ENCODE measurements around the gene TTC34. TPM values are rescaled to one million over a fixed set of nuclear protein-coding genes. Genes with fewer than 3 reads are reported as not detected.

The TTC34 gene
- total RNA-seq, 1 experiment from 2014 or later, result 0.92 TPM

GRCh38 chr1:2640626-2641025 lies 160.9 kb downstream of the TTC34 start:
- H4K5ac ChIP-seq (ENCODE audit: insufficient read length, low read depth, low read length), result no peak overlapping the region
- peaks cover 6% of the 10 kb centered on the region for H3K9me3 ChIP-seq (ENCODE audit: control insufficient read depth, low read depth, low read length)
- TF ChIP-seq CTCF (conservative IDR thresholded peaks at IDR 0.05), result no peak
- H3K27ac ChIP-seq (ENCODE audit: insufficient read length, low read depth, low read length), result no peak overlapping the region
- no peak overlapping the region for H2BK12ac ChIP-seq (ENCODE audit: insufficient read length, low read depth, low read length)
- no peak overlapping the region for H3K4me2 ChIP-seq (ENCODE audit: insufficient read depth, insufficient read length, low read length)
- H3K18ac ChIP-seq (ENCODE audit: insufficient read length, low read depth, low read length), result no peak overlapping the region
- H3K4me1 ChIP-seq (ENCODE audit: insufficient read depth, low read length), result no peaks in the 10 kb centered on the region
- H2BK120ac ChIP-seq (ENCODE audit: low read depth, low read length, poor library complexity, severe bottlenecking), result no peak overlapping the region
- DNase-seq, result no peak
- no peak overlapping the region for H2AFZ ChIP-seq (ENCODE audit: low read length)
- H3K79me1 ChIP-seq (ENCODE audit: insufficient read depth, low read depth, low read length, poor library complexity, severe bottlenecking), result no peaks in the 10 kb centered on the region
- no peak overlapping the region for H2AK5ac ChIP-seq (ENCODE audit: insufficient read length, low read length)
- no peak overlapping the region for H3K23ac ChIP-seq (ENCODE audit: insufficient read length, low read depth, low read length)
- H4K91ac ChIP-seq (ENCODE audit: insufficient read length, low read depth, low read length), result no peak overlapping the region
- peaks cover 1% of the 10 kb centered on the region; the same call in 1 of the 2 replicates for H3K27me3 ChIP-seq (ENCODE audit: insufficient read depth, low read length)
- no CpG with 5 or more reads among the region's 3 CpGs for WGBS (ENCODE audit: extremely low coverage, insufficient read length, low lambda C conversion rate)
- H3K9ac ChIP-seq (ENCODE audit: extremely low read depth, insufficient read length, low read length), result no peak overlapping the region
- H3K56ac ChIP-seq (ENCODE audit: insufficient read length, low read depth, low read length), result no peak overlapping the region
- H3K9me3 Mint-ChIP-seq, result peaks cover 14 to 22% of the 10 kb centered on the region in 2 experiments
- peaks cover 47% of the 10 kb centered on the region for H3K27me3 Mint-ChIP-seq (ENCODE audit: low read depth)
- peaks cover 2 to 5% of the 10 kb centered on the region in 2 experiments; a peak in 1 of 4 replicates for H3K4me1 Mint-ChIP-seq
- no peak overlapping the region for H3K4ac ChIP-seq (ENCODE audit: low read depth, low read length)
- no peak overlapping the region for H2BK5ac ChIP-seq (ENCODE audit: insufficient read length, low read length)
- no peak overlapping the region for H4K8ac ChIP-seq (replicated peaks; ENCODE audit: insufficient read length, low read depth, low read length)
- H3T11ph ChIP-seq (ENCODE audit: low read length), result no peak overlapping the region
- H2BK20ac ChIP-seq (ENCODE audit: low read depth, low read length, poor library complexity, severe bottlenecking), result no peak overlapping the region
- no peaks in the 10 kb centered on the region for H3K79me2 ChIP-seq (ENCODE audit: insufficient read depth, low read length)
- H2BK15ac ChIP-seq (ENCODE audit: low read depth, low read length), result no peak overlapping the region
- H3K4me3 Mint-ChIP-seq, result no peak overlapping the region
- no peaks in the 10 kb centered on the region for H4K20me1 ChIP-seq (ENCODE audit: control insufficient read depth, insufficient read depth, insufficient read length)
- H3K27ac Mint-ChIP-seq, result no peak overlapping the region
- peaks cover 0 to 13% (median 3%) of the 10 kb centered on the region in 3 experiments; a peak in 4 of 7 replicates for H3K36me3 Mint-ChIP-seq (ENCODE audit: insufficient read depth in 1 of 3, low read depth in 3 of 3)
- H3K23me2 ChIP-seq (ENCODE audit: insufficient read length, low read depth, low read length, poor library complexity, severe bottlenecking), result peaks cover 10% of the 10 kb centered on the region
- H3K14ac ChIP-seq (ENCODE audit: insufficient read depth, low read length), result no peak overlapping the region

All from H9 (cell line).